CD14-positive monocyte (primary cell): ENCODE results near the gene NEBL. TPM values are rescaled to one million over a fixed set of nuclear protein-coding genes. Genes with fewer than 3 reads are reported as not detected.

ENCODE experiments used
- DNase-seq, 3 donors: peaks; one replicate each; pipeline ENCODE4 v3.0.0-alpha.2; 2011 to 2022
- H2AFZ ChIP-seq: 2 replicates; pipeline ENCODE4 v1.6.0; 2012; ENCODE audit warnings: mild to moderate bottlenecking, low read depth, low read length, inconsistent platforms; ENCODE audit not compliant: insufficient read depth, poor library complexity, severe bottlenecking
- H3K27ac ChIP-seq, 2 donors: 1 replicate in 1 of 2; 2 replicates in 1 of 2; pipeline ENCODE4 v1.5.1; 2012 to 2013; ENCODE audit warnings: low read length in 2 of 2, control low read depth in 1 of 2, inconsistent platforms in 1 of 2, low read depth in 1 of 2, mild to moderate bottlenecking in 1 of 2
- H3K27me3 ChIP-seq, 2 donors: one replicate each; pipeline versions ENCODE4 v1.6.0 to v1.6.1; 2011 to 2013; ENCODE audit warnings: low read length in 2 of 2; ENCODE audit not compliant: control insufficient read depth in 2 of 2, insufficient read depth in 2 of 2
- H3K36me3 ChIP-seq, 2 donors: replicated peaks in 1 of 2; 1 replicate in 1 of 2; 2 replicates in 1 of 2; pipeline versions ENCODE4 v1.5.1 to v1.6.1; 2012 to 2013; ENCODE audit warnings: low read length in 2 of 2, control low read depth in 1 of 2, inconsistent platforms in 1 of 2, mild to moderate bottlenecking in 1 of 2; ENCODE audit not compliant: insufficient read depth in 2 of 2, control insufficient read depth in 1 of 2
- H3K4me1 ChIP-seq, 2 donors: 1 replicate in 1 of 2; 2 replicates in 1 of 2; pipeline versions ENCODE4 v1.5.1 to v1.6.1; 2012 to 2013; ENCODE audit warnings: low read length in 2 of 2, control low read depth in 1 of 2, inconsistent platforms in 1 of 2, mild to moderate bottlenecking in 1 of 2, moderate library complexity in 1 of 2; ENCODE audit not compliant: insufficient read depth in 2 of 2, control insufficient read depth in 1 of 2
- H3K4me2 ChIP-seq: replicated peaks from 2 replicates; pipeline ENCODE3; 2012; ENCODE audit warnings: low read length, moderate library complexity, mild to moderate bottlenecking; ENCODE audit not compliant: poor library complexity, severe bottlenecking; ENCODE audit errors: extremely low read depth
- H3K4me3 ChIP-seq, 3 experiments: fragments of 200-600 bp in 1 of 3; sonication (generic) in 1 of 3; replicated peaks in 1 of 3; 1 replicate in 2 of 3; 2 replicates in 1 of 3; pipeline ENCODE4 v1.5.1; 2011 to 2013; ENCODE audit warnings: low read length in 3 of 3, mild to moderate bottlenecking in 3 of 3, control low read depth in 2 of 3, low read depth in 2 of 3, inconsistent platforms in 1 of 3, moderate library complexity in 1 of 3
- H3K79me2 ChIP-seq: 2 replicates; pipeline ENCODE4 v1.6.0; 2012; ENCODE audit warnings: mild to moderate bottlenecking, control low read depth, inconsistent platforms, low read length, moderate library complexity; ENCODE audit not compliant: insufficient read depth
- H3K9ac ChIP-seq: 2 replicates; pipeline ENCODE4 v1.6.0; 2017; ENCODE audit warnings: low read length, mild to moderate bottlenecking; ENCODE audit not compliant: insufficient read depth, poor library complexity, severe bottlenecking
- H3K9me3 ChIP-seq, 2 donors: replicated peaks in 1 of 2; 1 replicate in 1 of 2; 2 replicates in 1 of 2; pipeline versions ENCODE4 v1.5.1 to v1.6.1; 2012 to 2013; ENCODE audit warnings: low read length in 2 of 2, control low read depth in 1 of 2; ENCODE audit not compliant: control insufficient read depth in 1 of 2, insufficient read depth in 1 of 2
- H4K20me1 ChIP-seq: 2 replicates; pipeline ENCODE4 v1.6.0; 2012; ENCODE audit warnings: mild to moderate bottlenecking, low read length, control low read depth, moderate library complexity; ENCODE audit not compliant: insufficient read depth
- H3K27ac Mint-ChIP-seq, 7 donors: one replicate each; pipeline ENCODE4 v1.8.0; 2020; ENCODE audit warnings: mild to moderate bottlenecking in 7 of 7, mixed read lengths in 7 of 7, moderate library complexity in 6 of 7, inconsistent platforms in 2 of 7
- H3K27me3 Mint-ChIP-seq, 3 donors: one replicate each; pipeline ENCODE4 v1.8.0; 2021 to 2022; ENCODE audit warnings: low read depth in 3 of 3, mild to moderate bottlenecking in 3 of 3, mixed read lengths in 3 of 3, moderate library complexity in 3 of 3, inconsistent platforms in 1 of 3
- H3K36me3 Mint-ChIP-seq, 2 donors: one replicate each; pipeline ENCODE4 v1.8.0; 2020; ENCODE audit warnings: mixed read lengths in 2 of 2, inconsistent platforms in 1 of 2, mild to moderate bottlenecking in 1 of 2
- H3K4me1 Mint-ChIP-seq: one replicate; pipeline ENCODE4 v1.8.0; 2020; ENCODE audit warnings: mild to moderate bottlenecking, mixed read lengths
- H3K4me3 Mint-ChIP-seq, 2 donors: one replicate each; pipeline ENCODE4 v1.8.0; 2020; ENCODE audit warnings: mild to moderate bottlenecking in 2 of 2, mixed read lengths in 2 of 2, moderate library complexity in 1 of 2
- H3K9me3 Mint-ChIP-seq, 7 donors: one replicate each; pipeline ENCODE4 v1.8.0; 2020 to 2022; ENCODE audit warnings: mixed read lengths in 7 of 7, mild to moderate bottlenecking in 6 of 7, moderate library complexity in 6 of 7, inconsistent platforms in 2 of 7
- CTCF ChIP-seq: fragments of 200-600 bp; IDR thresholded peaks from one replicate; pipeline ENCODE4 v1.8.0; 2022; ENCODE audit warnings: antibody characterized with exemption, mild to moderate bottlenecking
- WGBS: methylation state at CpG from one replicate; pipeline ENCODE4 v1.1.5; 2013; ENCODE audit warnings: missing lambda C conversion rate; ENCODE audit not compliant: insufficient coverage; 5-methylcytosine and 5-hydroxymethylcytosine counted together
- intact Hi-C, 2 donors: fragments of 100-400 bp; cut with micrococcal nuclease; formaldehyde crosslinking; loops; one replicate each; pipeline versions ENCODE4 v1.15.0 to v1.15.1; 2023
- polyA plus RNA-seq, 3 donors: library from polyadenylated mRNA; depleted of rRNA in 1 of 3; unstranded in 2 of 3; stranded (reverse) in 1 of 3; fragments of 300-500 nt in 2 of 3; fragments of >200 nt in 1 of 3; fragmentation: Illumina TruSeq in 2 of 3; gene quantifications; 1 replicate in 2 of 3; 2 replicates in 1 of 3; pipeline ENCODE4 v1.2.3, GENCODE V29; 2012 to 2021

Gene NEBL
- polyA plus RNA-seq, 3 donors: 9.7 TPM; not detected in 2

GRCh38 chr10:20853276-20853675, 43.8 kb downstream of the NEBL start:
- Histone ChIP-seq H3K36me3 (no peaks in the 10 kb centered on the region), H3K27me3 (no peaks in the 10 kb centered on the region), H2AFZ (no peak overlapping the region), H4K20me1 (no peaks in the 10 kb centered on the region), H3K9ac (no peak overlapping the region), H3K4me3 (no peak overlapping the region), H3K79me2 (no peaks in the 10 kb centered on the region), H3K9me3 (no peaks in the 10 kb centered on the region), H3K27ac (no peak overlapping the region), H3K4me2 (no peak overlapping the region), H3K4me1 (no peaks in the 10 kb centered on the region)
- no CpG with 5 or more reads among the region's 2 CpGs for WGBS
- peaks cover 0 to 10% (median 1%) of the 10 kb centered on the region in 7 donors for H3K9me3 Mint-ChIP-seq
- H3K27me3 Mint-ChIP-seq: peaks cover 0 to 6% (median 3%) of the 10 kb centered on the region in 3 donors
- no peak for DNase-seq
- H3K27ac Mint-ChIP-seq: no peak overlapping the region
- H3K4me1 Mint-ChIP-seq: no peaks in the 10 kb centered on the region
- peaks cover 0 to 8% of the 10 kb centered on the region in 2 donors for H3K36me3 Mint-ChIP-seq
- no peak for TF ChIP-seq CTCF
- intact Hi-C loops: no loop called here
- H3K4me3 Mint-ChIP-seq: no peak overlapping the region

DNA sequence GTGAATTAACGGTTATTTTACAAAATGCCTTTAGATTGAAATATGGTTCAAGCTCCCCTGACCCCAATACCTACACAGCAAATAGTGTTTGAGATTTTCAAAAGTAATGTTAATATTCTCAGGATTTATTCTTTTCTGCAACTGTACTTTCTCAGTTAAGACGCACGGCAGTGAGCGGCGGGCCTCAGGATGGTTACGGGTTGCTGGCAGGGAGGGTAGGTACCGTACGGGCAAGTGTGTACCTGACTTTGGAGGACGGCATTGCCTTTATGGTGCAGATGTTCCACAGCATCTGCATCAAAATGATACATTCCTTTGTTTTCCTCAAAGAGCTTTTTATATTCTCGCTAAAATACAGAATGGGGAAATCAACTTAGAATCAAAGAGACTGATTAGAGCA, 44.8 kb downstream of the NEBL start:
- H3K27ac ChIP-seq: no peak overlapping the region
- no peak for TF ChIP-seq CTCF
- no peaks in the 10 kb centered on the region for H3K4me1 Mint-ChIP-seq
- no peaks in the 10 kb centered on the region for H3K9me3 ChIP-seq
- peaks cover 0 to 10% (median 1%) of the 10 kb centered on the region in 7 donors for H3K9me3 Mint-ChIP-seq
- no peak overlapping the region for H3K4me2 ChIP-seq
- no peak overlapping the region for H3K27ac Mint-ChIP-seq
- H3K36me3 Mint-ChIP-seq: peaks cover 0 to 2% of the 10 kb centered on the region in 2 donors
- no peak overlapping the region for H2AFZ ChIP-seq
- no peaks in the 10 kb centered on the region for H3K27me3 ChIP-seq
- H3K79me2 ChIP-seq: no peaks in the 10 kb centered on the region
- no peaks in the 10 kb centered on the region for H3K36me3 ChIP-seq
- no peak overlapping the region for H3K4me3 Mint-ChIP-seq
- no peak overlapping the region for H3K9ac ChIP-seq
- WGBS: no CpG with 5 or more reads among the region's 10 CpGs
- H4K20me1 ChIP-seq: no peaks in the 10 kb centered on the region
- DNase-seq: no peak
- H3K27me3 Mint-ChIP-seq: peaks cover 0 to 6% (median 3%) of the 10 kb centered on the region in 3 donors
- H3K4me1 ChIP-seq: no peaks in the 10 kb centered on the region
- H3K4me3 ChIP-seq: no peak overlapping the region
- intact Hi-C loops: no loop called here
